NCI-H82 treated with DMSO at 0.1 percent for 48 hours (cell line): Measurements from ENCODE around the gene COL18A1.
"Not testable (repeated sequence)": the region's sequence is repeated elsewhere in the genome, so short reads cannot be mapped to it uniquely, and the experiment has no call there.

Source experiments
- DNase-seq: peaks from one replicate; lab custom pipeline; 2025; ENCODE audit not compliant: unreplicated experiment; lab: John Stamatoyannopoulos, UW

Gene COL18A1

GRCh38 chr21:45427331-45428271 is 22.6 kb downstream of the COL18A1 start:
- no peak for DNase-seq

- no peak for DNase-seq
These were observed 23.6 kb downstream of the COL18A1 start for GRCh38 chr21:45428534-45428933.

GRCh38 chr21:45429221-45430175 is 24.5 kb downstream of the COL18A1 start:
- no peak for DNase-seq

DNA sequence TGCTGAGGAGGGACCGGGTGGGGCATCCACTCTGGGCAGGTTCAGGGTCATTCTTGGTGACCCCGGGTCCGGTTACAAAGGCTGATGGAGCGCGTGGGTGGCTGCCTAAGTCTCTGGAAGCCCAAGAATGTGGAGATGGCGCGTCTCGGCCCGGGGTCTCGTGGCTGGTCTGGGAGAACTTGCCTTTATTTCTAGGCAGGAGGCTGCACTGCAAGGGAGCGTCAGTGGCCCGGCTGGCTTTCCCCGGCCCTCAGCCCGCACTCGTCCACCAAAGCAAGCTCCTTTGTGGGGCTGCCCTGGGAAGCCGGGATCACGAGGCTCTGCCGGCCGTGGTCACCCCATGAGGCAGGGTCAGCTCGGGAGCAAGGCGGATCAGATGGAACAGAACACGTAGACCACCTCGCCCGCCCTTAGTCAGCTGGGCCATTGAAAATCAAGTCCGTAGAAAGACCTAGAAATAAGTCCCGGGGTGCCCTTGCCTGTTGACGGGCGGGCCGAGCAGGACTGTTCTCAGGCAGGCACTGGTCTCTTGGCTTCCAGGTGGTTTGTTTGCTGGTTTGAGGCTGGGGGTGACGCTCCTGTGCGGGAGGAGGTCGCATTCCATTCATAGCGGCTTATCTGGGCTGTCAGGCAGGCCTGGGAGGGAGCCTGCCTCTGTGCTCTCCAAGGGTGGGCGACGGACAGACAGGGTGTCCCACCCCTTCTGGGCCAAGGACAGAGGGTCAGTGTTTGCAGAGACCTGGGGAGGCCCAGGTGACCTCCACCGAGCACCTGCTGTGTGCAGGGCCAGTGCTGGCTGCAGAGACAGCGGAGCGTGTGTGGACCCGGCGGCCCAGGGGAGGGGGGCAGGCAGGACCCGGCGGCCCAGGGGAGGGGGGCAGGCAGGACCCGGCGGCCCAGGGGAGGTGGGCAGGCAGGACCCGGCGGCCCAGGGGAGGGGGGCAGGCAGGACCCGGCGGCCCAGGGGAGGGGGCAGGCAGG is 25.8 kb downstream of the COL18A1 start:
- DNase-seq: no peak

DNA sequence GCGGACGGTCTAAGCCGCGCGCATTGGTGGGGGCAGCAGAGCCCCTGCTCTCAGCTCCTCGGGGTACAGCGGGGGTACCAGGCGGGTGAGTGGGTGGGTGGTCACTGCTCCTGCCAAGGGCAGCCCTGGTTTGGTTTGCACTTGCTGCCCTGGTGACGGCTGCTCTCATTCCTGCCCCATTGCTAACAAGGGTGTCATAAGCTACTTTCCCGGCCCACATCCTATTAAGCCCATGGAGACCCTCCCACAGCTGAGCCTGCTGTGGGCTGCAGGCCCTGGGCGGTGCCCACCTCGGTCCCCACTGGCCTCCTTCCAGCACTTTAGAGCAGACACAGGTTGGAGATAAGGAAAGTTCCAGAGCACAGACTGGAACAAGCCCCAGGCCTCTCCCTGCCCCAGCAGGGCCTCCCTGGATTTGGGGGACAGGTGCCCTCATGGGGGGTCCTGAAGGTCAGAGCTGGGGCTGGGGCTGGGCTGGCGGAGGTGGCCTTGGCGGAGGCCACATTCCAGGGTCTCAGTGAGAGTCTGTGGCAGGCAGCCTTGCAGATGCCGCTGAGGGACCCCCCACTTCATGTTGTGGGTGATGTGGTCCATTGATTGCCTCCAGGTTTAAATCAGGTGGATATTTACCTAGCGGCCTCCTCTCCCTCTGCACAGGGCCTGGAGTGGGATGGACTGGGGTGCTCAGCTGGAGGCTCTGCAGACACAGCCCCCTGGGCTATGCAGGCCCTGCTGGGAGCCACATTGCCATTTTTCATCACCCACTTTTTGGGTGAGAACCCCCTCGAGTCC is 27.0 kb downstream of the COL18A1 start:
- no peak for DNase-seq

DNA sequence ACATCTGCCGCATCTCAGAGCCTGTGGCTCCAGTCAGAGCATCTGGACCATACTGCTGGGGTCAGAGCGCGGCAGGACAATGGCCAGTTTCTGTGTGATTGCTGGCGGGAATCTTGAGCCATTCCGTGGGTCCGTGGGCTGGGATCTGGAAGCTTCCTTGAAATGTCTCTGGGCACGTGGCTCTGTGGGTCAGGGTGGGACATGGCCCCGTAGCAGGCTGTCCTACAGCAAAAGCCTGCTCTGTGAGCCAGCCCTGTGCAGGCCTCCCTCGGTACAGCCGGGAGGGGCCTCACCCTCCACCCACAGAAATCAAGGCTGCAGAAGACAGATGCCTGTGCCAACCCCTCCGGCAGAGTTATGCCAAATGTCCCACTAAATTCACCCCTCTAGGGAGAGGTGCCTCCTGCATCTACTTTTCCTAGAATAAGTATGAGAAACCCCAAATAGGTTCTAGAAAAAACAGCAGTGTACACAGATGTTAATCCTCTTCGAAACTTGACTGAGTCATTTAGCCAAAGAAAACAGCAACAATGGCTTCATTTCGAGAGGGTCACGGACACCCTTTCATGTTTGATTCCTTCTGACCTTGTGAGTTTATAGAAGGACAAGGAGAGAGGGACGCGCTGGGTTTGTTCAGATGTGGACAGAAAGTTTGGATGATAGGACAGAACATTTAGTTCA is 27.8 kb downstream of the COL18A1 start:
- DNase-seq: no peak

DNA sequence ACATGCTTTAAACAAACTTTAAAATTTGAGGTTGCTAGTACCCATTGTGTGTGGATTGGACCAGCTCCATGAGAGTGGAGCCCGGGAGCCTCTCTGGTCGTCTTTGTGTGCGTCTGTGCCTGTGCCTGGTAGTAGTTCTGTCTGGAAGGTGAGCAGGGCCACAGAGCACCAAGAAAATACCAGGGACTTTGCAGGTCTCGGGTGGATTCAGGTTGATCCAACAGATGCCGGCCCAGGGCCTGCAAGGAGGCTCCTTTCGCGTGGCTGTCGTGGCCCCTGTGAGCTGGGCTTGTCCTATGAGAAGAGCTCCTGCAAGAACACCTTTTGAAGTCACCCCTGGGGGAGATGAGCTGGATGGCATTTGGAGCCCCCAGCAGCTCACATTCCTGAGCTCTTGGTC is 28.3 kb downstream of the COL18A1 start:
- no peak for DNase-seq

GRCh38 chr21:45433911-45434644 is 29.1 kb downstream of the COL18A1 start:
- no peak for DNase-seq

- DNase-seq: no peak
These were observed 29.8 kb downstream of the COL18A1 start for GRCh38 chr21:45434645-45435217.

GRCh38 chr21:45435405-45435981 is 30.5 kb downstream of the COL18A1 start:
- DNase-seq: no peak

DNA sequence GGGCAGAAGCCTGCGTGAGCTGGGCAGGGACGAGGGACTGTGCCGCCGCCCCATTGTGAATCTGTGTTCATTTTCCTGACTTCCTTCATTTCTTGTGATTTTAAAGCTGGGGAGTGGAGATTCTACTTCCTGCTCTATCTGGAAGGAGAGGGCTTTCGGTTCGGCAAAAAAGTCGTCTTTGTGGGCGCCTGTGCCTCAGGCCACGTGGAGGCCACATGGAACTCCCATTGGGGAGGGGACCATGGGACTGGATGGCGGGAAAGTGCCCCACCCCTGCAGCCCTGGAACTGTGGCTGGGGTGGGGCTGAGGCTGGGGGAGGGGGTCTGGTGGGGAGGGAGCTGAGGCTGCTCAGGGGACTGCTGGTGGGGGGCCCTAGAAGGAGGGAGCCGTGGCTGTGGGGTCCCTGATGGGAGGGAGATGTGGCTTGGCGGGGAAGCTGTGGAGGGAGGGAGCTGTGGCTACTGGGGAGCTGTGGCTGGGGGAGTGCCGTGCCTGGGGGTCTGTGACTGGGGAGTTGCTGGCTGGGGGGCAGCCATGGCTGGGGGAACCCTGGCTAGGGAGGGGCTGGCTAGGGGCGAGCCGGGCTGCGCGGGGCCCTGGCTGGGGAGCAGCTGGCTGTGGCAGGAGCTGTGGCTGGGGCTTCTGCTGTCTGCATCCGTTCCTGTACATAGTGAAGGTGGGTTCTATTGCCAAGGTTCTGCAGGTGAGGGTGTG is 31.5 kb downstream of the COL18A1 start:
- DNase-seq: no peak

GRCh38 chr21:45437844-45438243 is 32.9 kb downstream of the COL18A1 start:
- not testable (repeated sequence) for DNase-seq

GRCh38 chr21:45438391-45439145 is 33.6 kb downstream of the COL18A1 start:
- DNase-seq: no peak

GRCh38 chr21:45439161-45439872 is 34.4 kb downstream of the COL18A1 start:
- peak; percentile 21 for DNase-seq

DNA sequence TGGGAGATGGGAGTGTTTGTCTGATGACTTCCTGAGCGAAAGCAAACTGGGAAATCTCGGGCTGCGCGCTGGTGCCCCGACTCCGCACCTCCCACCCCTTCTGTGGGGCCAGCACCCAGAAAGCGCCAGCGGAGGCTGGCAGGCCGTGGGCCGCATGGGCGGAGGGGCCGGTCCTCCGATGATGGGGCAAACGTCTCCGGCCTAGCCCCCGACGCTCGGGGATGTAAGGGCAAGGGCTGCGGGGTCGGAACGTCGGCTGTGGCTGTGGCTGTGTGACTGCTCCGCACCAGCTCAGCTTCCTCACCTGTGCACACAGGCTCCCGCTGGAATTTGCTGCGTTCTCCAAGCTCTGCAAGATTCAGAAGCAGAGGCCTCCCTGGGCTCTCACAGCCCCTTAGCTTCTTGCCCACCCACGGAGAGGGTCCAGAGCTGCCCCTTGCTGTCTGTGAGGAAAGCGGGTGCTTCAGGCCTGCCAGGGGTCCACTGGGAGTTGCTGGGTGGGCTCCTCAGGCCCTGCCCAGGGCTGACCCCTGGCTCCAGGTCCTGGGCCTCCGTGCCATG is 35.0 kb downstream of the COL18A1 start:
- DNase-seq: no peak
